Esophagus muscularis mucosa (tissue), 3 donors: ENCODE results near the gene SCFD2.

Experiments
- POLR2A ChIP-seq: fragments of 450-650 bp; IDR thresholded peaks from one replicate; pipeline ENCODE4 v1.6.1; 2017; ENCODE audit warnings: antibody characterized with exemption, moderate library complexity, mild to moderate bottlenecking, low read depth
- TF ChIP-seq, protein P1 (sequence below), 3 experiments: fragments of 200-600 bp in 2 of 3; fragments of 450-650 bp in 1 of 3; sonication (generic) in 2 of 3; IDR thresholded peaks; one replicate each; pipeline ENCODE4 v1.5.1; 2017 to 2019; ENCODE audit warnings: antibody characterized with exemption in 3 of 3, mild to moderate bottlenecking in 2 of 3, moderate library complexity in 1 of 3

DNA sequence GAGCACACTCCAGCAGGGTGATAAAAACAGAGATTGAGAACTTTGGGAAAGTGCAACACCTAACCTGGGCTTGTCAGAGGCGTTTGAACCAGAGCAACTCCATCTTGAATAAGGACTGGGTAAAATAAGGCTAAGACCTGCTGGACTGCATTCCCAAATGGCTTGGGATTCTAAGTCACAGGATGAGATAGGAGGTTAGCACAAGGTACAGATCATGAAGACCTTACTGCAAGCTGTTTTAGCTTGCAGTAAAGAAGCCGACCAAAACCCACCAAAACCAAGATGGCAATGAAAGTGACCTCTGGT lies 43.9 kb downstream of the SCFD2 start:
- no peak for TF ChIP-seq POLR2A
- TF ChIP-seq, protein P1, sequence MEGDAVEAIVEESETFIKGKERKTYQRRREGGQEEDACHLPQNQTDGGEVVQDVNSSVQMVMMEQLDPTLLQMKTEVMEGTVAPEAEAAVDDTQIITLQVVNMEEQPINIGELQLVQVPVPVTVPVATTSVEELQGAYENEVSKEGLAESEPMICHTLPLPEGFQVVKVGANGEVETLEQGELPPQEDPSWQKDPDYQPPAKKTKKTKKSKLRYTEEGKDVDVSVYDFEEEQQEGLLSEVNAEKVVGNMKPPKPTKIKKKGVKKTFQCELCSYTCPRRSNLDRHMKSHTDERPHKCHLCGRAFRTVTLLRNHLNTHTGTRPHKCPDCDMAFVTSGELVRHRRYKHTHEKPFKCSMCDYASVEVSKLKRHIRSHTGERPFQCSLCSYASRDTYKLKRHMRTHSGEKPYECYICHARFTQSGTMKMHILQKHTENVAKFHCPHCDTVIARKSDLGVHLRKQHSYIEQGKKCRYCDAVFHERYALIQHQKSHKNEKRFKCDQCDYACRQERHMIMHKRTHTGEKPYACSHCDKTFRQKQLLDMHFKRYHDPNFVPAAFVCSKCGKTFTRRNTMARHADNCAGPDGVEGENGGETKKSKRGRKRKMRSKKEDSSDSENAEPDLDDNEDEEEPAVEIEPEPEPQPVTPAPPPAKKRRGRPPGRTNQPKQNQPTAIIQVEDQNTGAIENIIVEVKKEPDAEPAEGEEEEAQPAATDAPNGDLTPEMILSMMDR (IDR thresholded peaks at IDR 0.05): no peak
